ENCODE measurements around the gene BAHCC1. TPM values are rescaled to one million over a fixed set of nuclear protein-coding genes. Genes with fewer than 3 reads are reported as not detected.
A peak's percentile ranks its signal among the peaks of the same experiment; 100 is the strongest.

BAHCC1 gene
- total RNA-seq, 2 donors from 2014 or later, result 12.5 to 26.3 TPM

GRCh38 chr17:81418710-81419318 is 23.6 kb downstream of the BAHCC1 start:
- intact Hi-C loops (cut with DNase I), result no loop called here
- Histone ChIP-seq H3K27ac (peak overlapping the region; percentile 86), H3K36me3 (no peaks in the 10 kb centered on the region), H3K27me3 (no peaks in the 10 kb centered on the region), H3K9me3 (no peaks in the 10 kb centered on the region), H3K9ac (ENCODE audit: low read depth in 2 of 2, low read length in 2 of 2) (peak overlapping the region in 1 of 2 donors; percentile 54), H3K4me1 (peaks cover 12% of the 10 kb centered on the region), H3K4me3 (peak overlapping the region; percentile 10)
- DNase-seq, result peak; percentile 70
- TF ChIP-seq CTCF (IDR thresholded peaks at IDR 0.05), result no peak

GRCh38 chr17:81419319-81419885 is 24.1 kb downstream of the BAHCC1 start:
- DNase-seq, result peak; percentile 86
- Histone ChIP-seq H3K4me1 (peaks cover 12% of the 10 kb centered on the region), H3K36me3 (no peaks in the 10 kb centered on the region), H3K9ac (ENCODE audit: low read depth in 2 of 2, low read length in 2 of 2) (peak overlapping the region; percentile 54 to 76), H3K27me3 (no peaks in the 10 kb centered on the region), H3K9me3 (no peaks in the 10 kb centered on the region), H3K27ac (peak overlapping the region; percentile 86), H3K4me3 (peak overlapping the region; percentile 10)
- intact Hi-C loops (cut with DNase I), result no loop called here
- TF ChIP-seq CTCF (IDR thresholded peaks at IDR 0.05), result no peak

GRCh38 chr17:81419886-81420768 is 24.9 kb downstream of the BAHCC1 start:
- no peaks in the 10 kb centered on the region for H3K36me3 ChIP-seq
- H3K9me3 ChIP-seq, result no peaks in the 10 kb centered on the region
- peak overlapping the region; percentile 86 for H3K27ac ChIP-seq
- peak overlapping the region; percentile 54 to 76 for H3K9ac ChIP-seq (ENCODE audit: low read depth in 2 of 2, low read length in 2 of 2)
- no peak for TF ChIP-seq CTCF (IDR thresholded peaks at IDR 0.05)
- H3K4me1 ChIP-seq, result peaks cover 12% of the 10 kb centered on the region
- H3K27me3 ChIP-seq, result no peaks in the 10 kb centered on the region
- no peak for DNase-seq
- intact Hi-C loops (cut with DNase I), result no loop called here
- H3K4me3 ChIP-seq, result peak overlapping the region; percentile 10

- Histone ChIP-seq H3K4me3 (no peak overlapping the region), H3K27me3 (no peaks in the 10 kb centered on the region), H3K9me3 (no peaks in the 10 kb centered on the region), H3K27ac (peak overlapping the region; percentile 86), H3K36me3 (no peaks in the 10 kb centered on the region), H3K9ac (ENCODE audit: low read depth in 2 of 2, low read length in 2 of 2) (peak overlapping the region in 1 of 2 donors; percentile 4), H3K4me1 (peaks cover 12% of the 10 kb centered on the region)
- DNase-seq, result no peak
- TF ChIP-seq CTCF (IDR thresholded peaks at IDR 0.05), result no peak
- intact Hi-C loops (cut with DNase I), result no loop called here
Observed at GRCh38 chr17:81420769-81421462, 25.7 kb downstream of the BAHCC1 start.

Measured in colonic mucosa (tissue), 4 donors.